Fibroblast of peridontal ligament (primary cell): ENCODE data around the gene SLK.
A peak's percentile ranks its signal among the peaks of the same experiment; 100 is the strongest.

Experiments
- DNase-seq: peaks from one replicate; pipeline ENCODE4 v3.0.0-alpha.2; 2010; ENCODE audit errors: extremely low read depth

Gene SLK

DNA sequence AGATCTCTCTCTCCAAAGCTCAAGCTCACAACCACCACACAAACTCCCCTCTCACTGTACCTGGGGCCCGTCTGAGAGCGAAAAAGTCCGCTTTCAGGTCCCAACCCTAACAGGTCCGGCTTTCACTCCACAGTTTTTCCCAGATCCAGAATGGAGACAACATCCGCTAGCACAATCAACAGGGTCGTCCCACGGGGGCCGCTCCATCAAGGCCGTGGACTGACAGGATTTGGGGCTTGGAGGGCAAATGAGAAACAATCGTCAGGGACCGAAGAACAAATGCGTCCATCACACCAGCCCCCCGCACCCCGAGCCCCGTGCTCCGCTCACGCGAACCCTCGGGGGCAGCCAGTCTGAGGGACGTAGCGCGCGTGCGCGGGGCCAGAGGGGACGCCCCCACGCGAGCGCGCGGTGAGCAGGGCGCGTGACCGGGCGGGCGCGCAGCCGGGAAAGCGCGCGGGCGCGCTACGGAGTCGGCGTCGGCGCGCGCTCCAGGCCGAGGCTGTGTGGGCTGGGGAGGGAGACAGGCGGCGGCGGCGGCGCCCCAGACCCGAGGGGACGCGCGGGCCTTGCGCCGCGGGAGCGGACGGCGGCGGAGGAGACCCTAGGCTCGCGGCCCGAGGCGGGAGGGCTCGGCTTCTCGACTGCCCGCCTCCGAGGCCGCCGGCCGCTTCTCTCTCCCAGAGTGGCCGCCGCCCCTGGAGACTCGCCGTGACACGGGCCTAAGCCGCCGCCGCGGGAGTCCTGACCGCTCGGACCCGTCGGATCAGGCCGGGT, at the start of gene SLK:
Gene SLK (plus strand): TSS at position 470 of the 777 bp plus-strand sequence. CDS start 606 bp downstream, outside the sequence.
- DNase-seq = peak; percentile 73

DNA sequence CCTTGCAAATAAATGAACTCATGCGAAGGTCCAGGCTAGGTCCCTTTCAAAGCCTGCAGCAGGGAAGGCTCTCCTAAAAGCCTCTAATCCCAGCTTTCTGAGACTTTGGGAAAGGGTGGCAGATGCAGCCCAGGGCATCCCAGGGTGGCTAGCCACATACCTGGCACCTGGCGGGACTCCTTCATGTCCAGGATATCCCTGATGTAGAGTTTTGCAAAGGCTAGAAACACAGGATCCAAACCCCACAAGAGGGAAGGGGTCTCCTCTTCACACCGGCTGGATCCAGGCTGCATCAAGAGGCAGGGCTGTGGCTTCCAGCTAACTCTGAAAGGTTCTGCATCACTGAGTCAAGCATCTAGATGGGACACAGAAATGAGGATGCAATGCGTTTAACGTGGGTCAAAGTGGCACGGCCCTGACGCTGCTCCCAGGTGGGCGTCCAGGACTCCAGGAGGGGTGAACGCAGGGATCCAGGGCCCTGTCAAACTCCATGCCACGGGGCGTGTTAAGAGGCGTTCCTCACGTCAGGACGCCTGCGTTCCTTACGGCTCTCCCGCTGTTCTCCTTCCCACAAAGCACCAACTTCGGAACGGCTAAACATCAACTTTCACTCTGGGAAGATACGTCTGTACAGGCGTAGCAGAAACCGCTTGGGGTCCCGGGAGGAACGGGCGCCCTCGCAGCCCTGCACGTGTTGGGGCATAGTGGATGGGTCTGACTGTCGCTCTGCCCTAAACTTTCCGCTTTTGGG, 49.5 kb upstream of the SLK start:
- peak; percentile 57 for DNase-seq

DNA sequence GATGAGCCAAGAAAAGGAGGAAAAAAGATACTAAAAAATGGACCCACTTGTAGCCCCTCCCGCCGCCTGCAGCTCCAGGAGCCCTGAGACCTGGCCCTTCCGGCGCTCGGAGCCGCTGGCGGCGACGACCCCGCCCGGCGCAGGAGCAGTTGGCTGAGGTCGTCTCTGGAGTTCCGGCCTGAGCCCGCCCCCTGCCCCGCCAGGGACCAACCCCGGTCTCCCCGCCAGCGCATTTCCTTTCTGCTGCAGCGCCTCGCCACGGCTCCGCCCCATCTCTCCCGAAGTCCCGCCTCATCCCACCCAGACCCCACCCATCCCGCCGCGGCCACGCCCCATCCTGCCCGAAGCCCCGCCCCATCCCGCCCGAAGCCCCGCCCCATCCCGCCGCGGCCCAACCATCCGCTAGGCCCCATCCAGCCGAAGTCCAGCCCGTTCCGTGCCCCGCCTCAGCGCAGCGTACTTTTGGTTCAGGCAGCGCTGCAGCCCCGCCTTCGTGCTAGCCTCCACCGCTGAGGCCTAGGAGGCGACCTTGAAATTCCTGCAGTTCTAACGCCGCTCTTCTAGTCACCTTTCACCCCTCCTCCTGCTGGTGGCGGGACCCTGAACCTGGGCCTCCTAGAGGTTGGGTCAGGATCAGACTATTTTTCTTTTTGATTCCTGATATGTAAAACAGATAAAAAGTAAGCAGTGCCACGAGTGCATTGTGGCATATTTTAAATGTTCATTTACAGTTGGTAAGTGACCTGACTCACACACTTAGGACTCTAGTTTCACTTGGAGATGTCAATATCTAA, 48.7 kb upstream of the SLK start, which contains the start of gene STN1:
Gene STN1 (minus strand): TSS at position 132 of the 794 bp plus-strand sequence. CDS start 590 bp downstream, outside the sequence.
- peak; percentile 93 for DNase-seq

DNA sequence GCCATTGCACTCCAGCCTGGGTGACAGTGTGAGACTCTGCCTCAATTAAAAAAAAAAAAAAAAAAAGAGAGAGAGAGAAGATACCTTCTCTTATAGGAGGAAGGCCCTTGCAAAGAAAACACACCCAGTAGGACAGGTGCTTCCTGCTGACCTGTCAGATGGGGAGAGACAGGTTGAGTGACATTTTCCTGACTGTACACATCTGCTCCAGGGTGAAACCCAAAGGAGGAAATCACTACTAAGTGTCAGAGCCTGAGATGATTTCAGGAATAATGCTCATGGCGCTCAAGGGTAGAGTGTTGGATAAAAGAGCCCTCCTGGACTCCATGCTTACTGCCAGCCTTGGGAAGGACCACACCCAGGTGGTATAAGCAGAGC, 47.3 kb upstream of the SLK start:
- no peak for DNase-seq

DNA sequence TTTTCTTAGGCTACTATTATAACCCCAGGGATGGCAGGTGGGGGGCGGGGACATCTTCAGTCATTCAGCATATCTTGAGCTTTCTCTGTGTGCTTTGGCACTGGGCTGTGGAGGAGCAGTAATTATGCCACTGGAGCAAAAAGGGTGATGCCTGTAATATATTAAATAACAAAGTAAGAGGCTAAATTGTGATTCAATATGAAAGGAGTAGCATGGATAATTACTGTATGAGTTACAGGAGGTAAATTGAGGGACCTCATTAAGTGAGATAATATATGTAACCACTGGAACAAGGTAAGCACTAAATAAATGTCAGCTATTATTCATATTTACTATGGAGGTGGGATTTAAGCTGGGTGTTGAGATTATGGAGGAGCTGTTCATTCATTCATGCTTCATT, 45.7 kb upstream of the SLK start:
- no peak for DNase-seq

DNA sequence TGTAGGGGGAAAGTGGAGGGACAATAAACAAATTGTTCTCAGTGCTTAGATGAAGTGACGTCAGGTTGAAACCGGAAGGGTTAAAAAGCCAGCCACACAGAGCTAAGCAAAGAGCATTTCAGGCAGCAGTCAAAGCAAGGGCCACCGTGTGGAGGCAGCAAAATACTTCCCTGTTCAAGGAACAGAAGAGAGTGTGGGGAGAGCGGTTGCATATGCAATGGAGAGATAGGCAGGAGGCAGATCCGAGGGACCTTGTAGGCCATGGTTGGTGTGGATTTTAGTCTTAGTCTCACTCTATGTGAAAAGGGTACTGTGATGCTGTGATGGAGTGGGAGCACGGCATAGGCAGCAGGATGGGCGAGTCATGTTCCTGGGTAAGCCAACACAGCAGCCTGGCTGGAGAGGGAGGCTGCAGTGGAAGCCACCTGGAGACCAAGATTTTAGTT, 45.2 kb upstream of the SLK start:
- no peak for DNase-seq

DNA sequence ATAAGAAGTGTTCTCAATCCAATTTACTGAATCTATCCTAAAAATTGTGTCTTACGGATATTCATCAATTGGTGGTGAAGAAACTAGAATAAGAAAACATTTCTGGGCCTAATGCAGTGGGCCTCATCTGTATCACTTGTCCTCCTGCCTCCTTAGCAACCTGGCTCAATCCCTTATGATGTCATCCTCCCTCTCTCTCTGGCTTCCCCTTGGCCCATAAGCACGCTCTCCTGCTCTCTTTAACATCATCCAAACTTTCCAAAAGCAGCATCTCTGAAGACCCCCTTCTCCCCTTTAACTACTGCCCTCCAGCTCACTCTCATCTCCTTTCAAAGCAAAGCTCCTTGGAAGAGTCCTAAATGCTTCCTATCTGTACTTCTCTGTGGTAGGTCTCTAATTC, 44.3 kb upstream of the SLK start:
- no peak for DNase-seq

DNA sequence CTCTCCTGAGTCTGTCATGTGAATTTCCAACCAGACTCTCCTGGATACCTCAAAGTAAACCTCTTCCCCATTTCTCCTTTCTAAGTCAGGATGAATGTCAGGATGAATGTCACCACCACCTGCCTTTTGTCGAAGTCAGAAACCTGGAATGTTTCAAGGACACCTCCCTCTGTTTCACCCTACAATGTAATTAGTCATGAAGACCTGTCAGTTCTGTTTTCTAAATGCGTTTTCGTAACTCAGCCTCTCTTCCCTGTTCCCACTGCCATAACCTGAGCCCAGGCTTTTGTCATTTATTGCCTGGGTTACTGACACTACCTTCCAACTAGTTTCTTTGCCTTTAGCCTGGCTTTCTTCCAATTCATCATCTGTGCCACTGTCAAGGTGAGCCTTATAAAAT, 43.4 kb upstream of the SLK start:
- DNase-seq = no peak

DNA sequence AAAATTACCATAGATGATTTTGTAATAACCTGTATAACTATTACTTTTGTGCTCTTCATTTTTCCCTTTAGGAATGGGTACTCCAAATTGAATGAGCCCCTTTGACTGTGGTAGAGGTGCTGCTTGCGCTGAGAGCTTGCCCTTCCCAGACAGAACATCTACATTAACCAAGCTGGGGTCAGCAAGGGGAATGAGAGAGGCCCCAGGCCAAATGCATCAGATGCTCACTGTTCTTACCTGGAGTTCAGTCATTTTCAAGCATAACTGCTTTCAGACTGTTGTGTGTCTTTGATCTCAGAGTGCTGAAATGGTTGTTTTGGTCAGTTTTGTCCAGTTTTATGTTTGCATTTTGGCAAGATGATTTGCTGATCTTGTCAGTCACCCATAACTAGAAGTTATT, 41.3 kb upstream of the SLK start:
- no peak for DNase-seq

DNA sequence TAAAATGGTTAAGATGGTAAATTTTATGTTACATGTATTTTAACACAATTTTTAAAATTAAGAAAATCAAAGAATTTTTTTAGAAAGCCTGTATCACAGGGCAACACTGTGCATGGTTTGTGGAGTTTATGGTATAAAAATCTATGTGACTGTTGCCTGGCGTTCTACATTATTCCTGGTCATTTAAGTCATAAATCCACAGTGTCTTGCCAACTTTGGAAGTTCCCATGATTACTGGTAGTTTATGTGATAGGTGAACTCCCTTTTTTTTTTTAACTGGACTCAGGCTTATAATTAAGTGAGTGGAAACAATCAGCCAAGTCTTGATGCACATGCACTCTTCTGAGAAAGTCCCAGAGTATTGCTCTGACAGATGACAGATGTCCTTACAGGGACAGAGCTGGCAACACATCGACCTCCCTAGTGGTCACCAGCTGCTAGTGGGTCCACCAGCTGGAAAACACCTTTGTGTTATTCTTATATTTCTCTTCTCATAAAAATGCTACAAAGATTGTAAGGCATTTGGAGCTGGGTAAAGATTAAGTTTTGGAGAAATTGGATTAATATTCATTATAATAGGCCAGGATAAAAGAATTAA, 40.1 kb upstream of the SLK start:
- no peak for DNase-seq

DNA sequence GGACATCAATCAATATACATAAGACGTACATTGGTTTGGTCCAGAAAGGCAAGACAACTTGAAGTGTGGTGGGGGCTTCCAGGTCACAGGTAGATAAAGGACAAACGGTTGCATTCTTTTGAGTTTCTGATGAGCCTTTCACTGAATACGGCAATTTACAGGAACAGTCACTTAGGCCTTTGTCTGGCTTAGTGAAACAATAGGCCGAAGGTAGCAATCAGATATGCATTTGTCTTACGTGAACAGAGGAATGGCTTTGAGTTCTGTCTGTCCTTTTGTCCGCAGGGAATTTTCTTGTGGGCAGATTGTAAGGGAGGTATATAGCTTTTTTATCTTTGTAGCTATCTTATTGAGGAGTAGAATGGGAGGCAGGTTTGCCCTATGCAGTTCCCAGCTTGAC, 38.2 kb upstream of the SLK start:
- DNase-seq = no peak

DNA sequence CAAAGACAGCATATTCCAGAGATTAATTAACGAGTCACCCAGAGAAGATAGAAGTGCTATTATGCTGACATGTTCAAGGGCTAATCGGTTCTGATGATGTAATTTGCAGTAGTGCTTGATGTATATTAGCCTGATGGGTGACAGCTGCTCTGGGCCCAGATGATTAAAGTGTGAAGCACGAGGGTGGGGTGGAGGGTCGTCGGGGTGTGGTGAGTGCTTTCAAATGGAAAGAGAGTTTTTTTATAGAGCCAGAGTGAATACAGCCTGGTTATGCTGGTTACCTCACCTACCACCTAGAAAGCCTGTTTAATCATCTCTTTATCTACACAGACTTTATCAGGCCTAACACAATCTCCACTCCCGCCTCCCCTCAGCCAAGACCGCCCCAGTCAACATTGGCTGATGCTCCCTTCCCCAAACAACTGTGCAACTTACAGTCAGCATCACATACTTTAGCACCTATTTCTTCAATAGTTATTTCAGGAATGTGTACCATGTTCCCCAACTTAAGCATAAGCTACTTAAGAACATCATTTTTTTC, 37.5 kb upstream of the SLK start:
- DNase-seq = no peak

DNA sequence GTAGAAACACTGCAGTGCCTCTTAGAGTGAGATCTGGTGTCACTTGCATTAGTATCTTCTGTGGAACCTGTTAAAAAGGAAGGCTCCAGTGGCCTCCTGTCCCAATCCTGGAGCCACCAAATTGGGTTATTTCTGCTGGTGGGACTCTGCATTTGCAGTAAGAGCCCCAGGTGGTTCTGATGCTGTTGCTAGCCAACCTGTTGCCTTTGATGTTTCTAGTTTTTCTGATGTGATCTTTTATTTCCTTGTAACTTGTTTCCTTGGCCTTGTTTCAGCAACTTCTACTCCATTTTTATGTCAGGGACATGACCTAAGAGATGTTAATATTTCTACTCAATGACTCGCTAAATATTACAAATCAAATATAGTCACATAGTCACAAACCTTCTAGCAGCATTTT, 36.5 kb upstream of the SLK start:
- DNase-seq = no peak

DNA sequence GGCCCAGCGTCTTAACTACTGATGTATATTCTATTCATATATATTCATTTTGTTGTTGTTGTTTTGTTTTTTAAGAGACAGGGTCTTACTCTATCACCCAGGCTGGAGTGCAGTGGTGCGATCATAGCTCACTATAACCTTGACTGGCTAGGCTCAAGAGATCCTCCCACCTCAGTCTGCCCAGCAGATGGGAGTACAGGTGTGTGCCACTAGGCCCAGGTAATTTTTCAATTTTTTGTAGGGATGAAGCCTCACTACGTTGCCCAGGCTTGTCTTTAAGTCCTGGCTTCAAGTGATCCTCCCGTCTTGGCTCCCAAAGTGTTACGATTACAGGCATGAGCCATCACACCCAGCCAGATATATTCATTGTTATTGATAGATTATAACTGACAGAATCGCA, 36.1 kb upstream of the SLK start:
- DNase-seq = no peak

DNA sequence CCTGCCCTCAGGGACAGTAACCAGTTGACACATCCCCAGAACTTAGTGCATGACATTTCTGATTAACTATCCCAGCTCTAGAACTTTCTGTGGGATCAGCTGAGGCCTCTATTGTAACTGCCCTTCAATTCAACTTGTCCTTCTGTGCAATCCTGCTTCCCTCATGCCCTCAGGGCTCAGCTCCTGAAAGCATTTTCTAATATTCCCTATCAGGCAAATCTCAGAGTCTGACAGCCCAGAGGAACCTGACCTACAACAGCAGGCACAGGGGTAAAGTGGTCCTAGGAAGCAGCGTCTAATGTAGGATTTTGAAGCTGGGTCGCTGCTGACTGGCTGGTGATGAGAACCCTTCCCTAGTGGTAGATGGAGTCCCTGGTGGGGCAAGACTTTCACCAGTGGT, 35.3 kb upstream of the SLK start:
- no peak for DNase-seq

DNA sequence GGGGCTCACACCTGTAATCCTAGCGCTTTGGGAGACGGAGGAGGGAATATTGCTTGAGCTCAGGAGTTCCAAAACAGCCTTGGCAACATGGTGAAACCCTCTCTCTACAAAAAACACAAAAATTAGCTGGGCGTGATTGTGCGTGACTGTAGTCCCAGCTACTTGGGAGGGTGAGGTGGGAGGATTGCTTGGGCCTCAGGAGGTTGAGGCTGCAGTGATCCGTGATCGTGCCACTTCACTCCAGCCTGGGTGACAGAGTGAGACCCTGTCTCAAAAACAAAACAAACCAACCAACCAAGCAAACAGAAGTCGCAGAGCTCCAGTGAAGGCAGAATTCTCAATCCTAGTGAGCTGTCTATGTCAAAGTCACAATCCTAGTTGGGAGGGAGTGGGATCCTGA, 34.7 kb upstream of the SLK start:
- DNase-seq = no peak

DNA sequence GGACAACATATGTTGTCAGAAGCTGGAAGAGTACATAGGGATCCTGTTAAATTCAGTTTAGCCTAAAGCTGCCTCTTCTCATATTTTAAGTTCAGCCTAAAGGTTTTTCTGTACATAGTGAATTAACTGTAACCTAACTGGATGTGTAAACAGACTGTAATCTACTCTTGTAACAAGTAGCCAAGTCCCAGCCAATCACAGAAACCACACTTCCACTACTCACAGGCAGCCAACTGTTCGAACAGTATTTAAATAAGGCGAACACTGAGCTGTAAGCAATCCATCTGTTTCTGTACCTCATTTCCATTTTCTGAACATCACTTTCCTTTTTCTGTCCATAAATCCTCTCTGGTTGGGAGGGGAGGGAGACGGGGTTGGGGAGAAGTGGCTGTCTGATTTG, 34.0 kb upstream of the SLK start:
- DNase-seq = peak; percentile 40

DNA sequence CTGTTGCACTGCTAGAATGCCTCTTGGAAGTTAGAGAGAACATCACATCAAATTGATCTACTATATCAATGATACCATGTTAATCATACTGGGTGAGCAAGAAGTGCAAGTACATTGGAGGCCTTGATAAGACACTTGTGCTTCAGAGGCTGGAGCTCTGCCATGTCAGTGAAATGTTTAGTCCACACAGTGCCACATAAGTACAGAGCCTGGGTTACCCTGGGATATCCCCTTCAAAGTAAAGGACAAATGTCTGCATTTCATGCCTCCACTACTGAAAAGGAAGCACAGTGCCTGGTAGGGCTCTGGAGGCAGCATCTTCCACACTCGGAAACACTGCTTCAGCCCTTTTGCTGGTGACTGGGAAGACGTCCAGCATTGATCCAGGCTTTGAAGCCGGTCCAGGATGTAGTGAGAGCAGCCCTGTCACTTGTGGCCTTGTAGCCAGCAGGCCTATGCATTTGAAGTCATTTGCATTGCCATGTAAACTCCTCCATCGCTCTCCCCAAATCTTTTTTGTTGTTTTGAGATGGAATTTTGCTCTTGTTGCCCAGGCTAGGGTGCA, 33.3 kb upstream of the SLK start:
- DNase-seq = no peak

DNA sequence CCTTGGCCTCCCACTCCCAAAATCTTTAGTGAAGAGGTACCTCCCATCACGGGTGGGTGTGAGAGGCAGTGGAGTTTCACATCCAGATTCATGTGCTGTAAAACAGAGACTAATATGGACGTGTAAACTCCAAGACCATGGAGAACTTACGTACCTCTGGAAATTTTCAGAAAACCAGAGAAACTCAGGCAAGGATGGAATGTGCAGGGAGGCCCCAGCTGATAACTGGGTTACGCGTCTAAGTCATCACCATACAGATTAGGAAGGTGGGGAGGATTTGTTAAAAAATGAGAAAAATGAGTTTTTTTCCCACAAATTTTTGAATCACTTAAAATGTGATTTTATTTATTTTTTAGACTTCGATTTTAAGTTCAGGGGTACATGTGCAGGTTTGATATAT, 32.6 kb upstream of the SLK start:
- DNase-seq = no peak

DNA sequence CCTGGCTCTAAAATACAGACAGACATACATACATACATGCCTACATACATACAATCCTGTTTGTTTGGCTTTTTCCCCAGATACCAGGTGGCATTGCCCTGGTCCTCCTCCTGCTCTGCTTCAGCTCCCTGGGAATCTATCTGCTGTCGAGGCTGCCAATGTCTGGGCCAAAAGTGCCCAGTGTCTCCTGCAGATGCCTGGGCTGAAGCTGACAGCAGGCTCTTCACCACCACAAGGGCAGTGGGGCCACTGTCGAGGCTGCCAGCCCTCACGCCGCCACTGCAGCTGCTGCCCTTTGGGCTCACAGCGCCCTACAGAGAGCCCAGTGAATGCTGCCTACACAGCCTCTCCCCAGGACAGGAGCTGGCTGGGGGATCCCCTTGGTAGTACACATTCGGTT, 30.9 kb upstream of the SLK start:
- no peak for DNase-seq

DNA sequence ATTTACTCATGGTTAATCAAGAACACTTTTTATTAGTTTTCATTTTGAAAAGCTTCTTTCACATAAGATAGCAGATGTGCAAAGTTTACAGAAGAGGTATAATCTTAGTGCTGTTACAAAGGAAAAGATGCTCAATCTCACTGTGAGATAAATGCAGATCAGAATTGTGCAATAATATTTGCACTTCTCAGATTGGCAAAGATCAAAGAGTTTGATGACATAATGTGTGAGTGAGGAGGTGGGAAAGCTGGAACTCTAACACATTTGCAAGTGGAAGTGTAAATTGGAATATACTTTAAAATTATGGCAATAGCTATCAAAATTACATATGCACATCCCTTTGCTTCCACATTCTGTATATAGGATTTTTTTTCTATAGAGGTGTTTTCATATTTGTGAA, 27.4 kb upstream of the SLK start:
- no peak for DNase-seq
